PC-3 (cell line): Measurements from ENCODE around the gene PRADC1.

Experiments
- EZH2 ChIP-seq: fragments of 300-600 bp; sonication (generic); IDR thresholded peaks from one replicate; pipeline ENCODE4 v1.6.1; 2017; ENCODE audit warnings: antibody characterized with exemption, mild to moderate bottlenecking, low read length; ENCODE audit not compliant: unreplicated experiment
- EZH2phosphoT487 ChIP-seq: fragments of 300-600 bp; sonication (generic); IDR thresholded peaks from 2 replicates; pipeline ENCODE4 v1.6.1; 2018; ENCODE audit warnings: mild to moderate bottlenecking, antibody characterized with exemption, low read length, borderline replicate concordance
- TF ChIP-seq, protein P1 (sequence below): fragments of 300-600 bp; sonication (generic); conservative IDR thresholded peaks from 2 replicates; pipeline ENCODE4 v1.5.1; 2017; ENCODE audit warnings: antibody characterized with exemption, low read depth, mild to moderate bottlenecking, low read length

DNA sequence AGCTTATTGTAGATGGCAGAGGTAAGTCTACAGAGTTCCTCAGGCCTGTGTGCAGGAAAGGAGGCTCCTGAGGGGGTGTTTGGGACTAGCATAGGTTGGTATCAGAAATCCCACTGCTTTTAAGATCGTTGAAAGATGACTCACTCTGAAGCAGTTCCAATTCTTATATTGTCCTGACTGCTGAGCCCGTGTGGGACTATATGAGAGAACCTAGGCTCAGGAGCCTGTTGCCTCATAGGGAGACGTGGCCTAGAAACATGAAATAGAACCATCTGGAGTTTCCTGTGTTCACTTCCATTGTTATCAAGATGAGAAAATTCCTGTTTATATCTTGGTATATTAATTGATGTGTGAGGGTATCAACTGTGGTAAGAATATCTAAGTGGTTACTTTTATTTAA is 6.7 kb upstream of the PRADC1 start:
- TF ChIP-seq, protein P1, sequence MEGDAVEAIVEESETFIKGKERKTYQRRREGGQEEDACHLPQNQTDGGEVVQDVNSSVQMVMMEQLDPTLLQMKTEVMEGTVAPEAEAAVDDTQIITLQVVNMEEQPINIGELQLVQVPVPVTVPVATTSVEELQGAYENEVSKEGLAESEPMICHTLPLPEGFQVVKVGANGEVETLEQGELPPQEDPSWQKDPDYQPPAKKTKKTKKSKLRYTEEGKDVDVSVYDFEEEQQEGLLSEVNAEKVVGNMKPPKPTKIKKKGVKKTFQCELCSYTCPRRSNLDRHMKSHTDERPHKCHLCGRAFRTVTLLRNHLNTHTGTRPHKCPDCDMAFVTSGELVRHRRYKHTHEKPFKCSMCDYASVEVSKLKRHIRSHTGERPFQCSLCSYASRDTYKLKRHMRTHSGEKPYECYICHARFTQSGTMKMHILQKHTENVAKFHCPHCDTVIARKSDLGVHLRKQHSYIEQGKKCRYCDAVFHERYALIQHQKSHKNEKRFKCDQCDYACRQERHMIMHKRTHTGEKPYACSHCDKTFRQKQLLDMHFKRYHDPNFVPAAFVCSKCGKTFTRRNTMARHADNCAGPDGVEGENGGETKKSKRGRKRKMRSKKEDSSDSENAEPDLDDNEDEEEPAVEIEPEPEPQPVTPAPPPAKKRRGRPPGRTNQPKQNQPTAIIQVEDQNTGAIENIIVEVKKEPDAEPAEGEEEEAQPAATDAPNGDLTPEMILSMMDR, result no peak
- TF ChIP-seq EZH2phosphoT487 (no peak), EZH2 (no peak)
